Measurements from ENCODE around the gene MMP11.

MMP11 gene

GRCh38 chr22:23831261-23831660 lies 58.6 kb downstream of the MMP11 start:
- no peak for DNase-seq (ENCODE audit: low read depth)

- no peak for DNase-seq (ENCODE audit: low read depth)
These were observed 59.1 kb downstream of the MMP11 start for GRCh38 chr22:23831781-23832180.

- no peak for DNase-seq (ENCODE audit: low read depth)
These were observed 59.8 kb downstream of the MMP11 start for GRCh38 chr22:23832226-23833016.

GRCh38 chr22:23833017-23833751 lies 60.5 kb downstream of the MMP11 start:
- no peak for DNase-seq (ENCODE audit: low read depth)

Measured in stimulated activated CD8-positive, alpha-beta memory T cell treated with anti-CD3 and anti-CD28 coated beads, Interleukin-12 subunit alpha, Interleukin-12 subunit beta, amount 100 ng/mL, for 1 hour (primary cell).